Measurements from ENCODE around the gene PPP2R3B. TPM values are rescaled to one million over a fixed set of nuclear protein-coding genes. Genes with fewer than 3 reads are reported as not detected.

PPP2R3B gene
- polyA plus RNA-seq, 1 donor from 2014 or later, result 41.7 TPM

GRCh38 chrX:318068-318738 lies 68.5 kb downstream of the PPP2R3B start:
- Histone ChIP-seq H2AFZ (ENCODE audit: low read depth, low read length) (peak overlapping the region; percentile 73), H3K9me3 (ENCODE audit: low read length) (no peaks in the 10 kb centered on the region), H3K9ac (ENCODE audit: low read length) (peak overlapping the region; percentile 88), H3K4me3 (ENCODE audit: low read length) (peak overlapping the region; percentile 94), H3K4me2 (ENCODE audit: low read length) (no peak overlapping the region), H3K27me3 (ENCODE audit: insufficient read depth, low read depth, low read length) (no peaks in the 10 kb centered on the region), H3F3A (ENCODE audit: insufficient read depth, low read length, poor library complexity, severe bottlenecking) (no peaks in the 10 kb centered on the region), H3K36me3 (ENCODE audit: insufficient read depth, low read length) (no peaks in the 10 kb centered on the region), H4K20me1 (ENCODE audit: insufficient read depth) (no peaks in the 10 kb centered on the region), H3K9me2 (ENCODE audit: insufficient read depth, low read length) (no peaks in the 10 kb centered on the region), H3K79me2 (replicated peaks; ENCODE audit: insufficient read depth, low read length) (peaks cover 8% of the 10 kb centered on the region), H3K27ac (ENCODE audit: low read length) (peak overlapping the region; percentile 84)
- peak; percentile 75 for TF ChIP-seq POLR2AphosphoS5 (IDR thresholded peaks at IDR 0.05)
- TF ChIP-seq TAF1 (IDR thresholded peaks at IDR 0.05; ENCODE audit: low read depth), result peak; percentile 65
- no peak for TF ChIP-seq RAD21 (conservative IDR thresholded peaks at IDR 0.05)
- TF ChIP-seq REST (IDR thresholded peaks at IDR 0.05; ENCODE audit: borderline replicate concordance), result no peak
- TF ChIP-seq EP300 (conservative IDR thresholded peaks at IDR 0.05; ENCODE audit: poor library complexity, severe bottlenecking), result peak; percentile 55
- TF ChIP-seq EZH2 (IDR thresholded peaks at IDR 0.05; ENCODE audit: borderline replicate concordance, insufficient read depth, low read length, poor library complexity, severe bottlenecking), result no peak
- no peak for TF ChIP-seq MXI1 (conservative IDR thresholded peaks at IDR 0.05; ENCODE audit: poor library complexity, severe bottlenecking)
- no peak for TF ChIP-seq CTCF (IDR thresholded peaks at IDR 0.05; ENCODE audit: poor library complexity, severe bottlenecking)
- TF ChIP-seq SMC3 (conservative IDR thresholded peaks at IDR 0.05; ENCODE audit: poor library complexity), result peak; percentile 11

GRCh38 chrX:317424-318067 lies 69.2 kb downstream of the PPP2R3B start:
- no peak overlapping the region for H3K4me2 ChIP-seq (ENCODE audit: low read length)
- H2AFZ ChIP-seq (ENCODE audit: low read depth, low read length), result peak overlapping the region; percentile 10
- H3K4me3 ChIP-seq (ENCODE audit: low read length), result peak overlapping the region; percentile 94
- no peaks in the 10 kb centered on the region for H4K20me1 ChIP-seq (ENCODE audit: insufficient read depth)
- H3K27me3 ChIP-seq (ENCODE audit: insufficient read depth, low read depth, low read length), result no peaks in the 10 kb centered on the region
- no peaks in the 10 kb centered on the region for H3K9me3 ChIP-seq (ENCODE audit: low read length)
- no peaks in the 10 kb centered on the region for H3K9me2 ChIP-seq (ENCODE audit: insufficient read depth, low read length)
- TF ChIP-seq RAD21 (conservative IDR thresholded peaks at IDR 0.05) (no peak), TAF1 (IDR thresholded peaks at IDR 0.05; ENCODE audit: low read depth) (no peak), REST (IDR thresholded peaks at IDR 0.05; ENCODE audit: borderline replicate concordance) (no peak), MXI1 (conservative IDR thresholded peaks at IDR 0.05; ENCODE audit: poor library complexity, severe bottlenecking) (no peak), EP300 (conservative IDR thresholded peaks at IDR 0.05; ENCODE audit: poor library complexity, severe bottlenecking) (no peak), SMC3 (conservative IDR thresholded peaks at IDR 0.05; ENCODE audit: poor library complexity) (no peak), EZH2 (IDR thresholded peaks at IDR 0.05; ENCODE audit: borderline replicate concordance, insufficient read depth, low read length, poor library complexity, severe bottlenecking) (no peak), POLR2AphosphoS5 (IDR thresholded peaks at IDR 0.05) (no peak), CTCF (IDR thresholded peaks at IDR 0.05; ENCODE audit: poor library complexity, severe bottlenecking) (no peak)
- H3F3A ChIP-seq (ENCODE audit: insufficient read depth, low read length, poor library complexity, severe bottlenecking), result no peaks in the 10 kb centered on the region
- peak overlapping the region; percentile 37 for H3K9ac ChIP-seq (ENCODE audit: low read length)
- H3K79me2 ChIP-seq (replicated peaks; ENCODE audit: insufficient read depth, low read length), result peaks cover 8% of the 10 kb centered on the region
- peak overlapping the region; percentile 61 for H3K27ac ChIP-seq (ENCODE audit: low read length)
- no peaks in the 10 kb centered on the region for H3K36me3 ChIP-seq (ENCODE audit: insufficient read depth, low read length)

All from neural cell (in vitro differentiated cells).